IMR-90 (cell line): ENCODE data around the gene RAB23. TPM values are rescaled to one million over a fixed set of nuclear protein-coding genes. Genes with fewer than 3 reads are reported as not detected.

Experiments used
- ATAC-seq: fragments of 200-7000 bp; cut with Tn5 transposase; 2 replicates; pipeline ENCODE4 v1.9.1; 2020; ENCODE audit warnings: low read depth, mild to moderate bottlenecking, moderate library complexity
- BruUV-seq: library from RNA; stranded (reverse); fragments of 400-500 nt; replicated peaks from 2 replicates; lab custom pipeline; 2021; lab: Mats Ljungman, UMichigan
- CTCF ChIA-PET: fragments of 300-600 bp; formaldehyde crosslinking; extraction: SDS; loops from one replicate; lab custom pipeline; 2021; ENCODE audit warnings: antibody characterized with exemption; lab: Yijun Ruan, JAX
- POLR2A ChIA-PET: fragments of 300-600 bp; sonication (Branson Sonifier 250); formaldehyde crosslinking; loops from one replicate; lab custom pipeline; 2022; ENCODE audit warnings: antibody characterized with exemption; ENCODE audit not compliant: unreplicated experiment; lab: Charles Lee
- DNase-seq: peaks from one replicate; pipeline ENCODE4 v3.0.0; 2013
- H2AFZ ChIP-seq: replicated peaks from 2 replicates; pipeline ENCODE3; 2013; ENCODE audit warnings: low read length, mild to moderate bottlenecking; ENCODE audit not compliant: poor library complexity
- H2AK5ac ChIP-seq: 2 replicates; pipeline ENCODE4 v1.6.1; 2013; ENCODE audit warnings: low read depth, low read length, inconsistent platforms
- H2AK9ac ChIP-seq: replicated peaks from 2 replicates; pipeline ENCODE3; 2013; ENCODE audit warnings: mild to moderate bottlenecking, low read depth, low read length, moderate library complexity; ENCODE audit not compliant: poor library complexity
- H2BK120ac ChIP-seq: 2 replicates; pipeline ENCODE4 v1.6.1; 2013; ENCODE audit warnings: low read depth, low read length, inconsistent platforms
- H2BK15ac ChIP-seq: 3 replicates; pipeline ENCODE4 v1.6.1; 2013; ENCODE audit warnings: low read depth, low read length, inconsistent platforms
- H2BK20ac ChIP-seq: 2 replicates; pipeline ENCODE4 v1.6.1; 2013; ENCODE audit warnings: low read depth, mild to moderate bottlenecking, inconsistent platforms, low read length, moderate library complexity
- H2BK5ac ChIP-seq: 2 replicates; pipeline ENCODE4 v1.6.1; 2013; ENCODE audit warnings: mild to moderate bottlenecking, low read depth, low read length, inconsistent platforms; ENCODE audit not compliant: poor library complexity, severe bottlenecking
- H3K14ac ChIP-seq: replicated peaks from 2 replicates; pipeline ENCODE4 v1.6.1; 2013; ENCODE audit warnings: low read depth, low read length, inconsistent platforms
- H3K18ac ChIP-seq: 2 replicates; pipeline ENCODE4 v1.6.1; 2013; ENCODE audit warnings: low read depth, low read length, control low read depth
- H3K23ac ChIP-seq: 2 replicates; pipeline ENCODE4 v1.6.1; 2013; ENCODE audit warnings: low read depth, low read length, inconsistent platforms
- H3K27ac ChIP-seq: 2 replicates; pipeline ENCODE4 v1.5.1; 2013; ENCODE audit warnings: mild to moderate bottlenecking, control low read depth, low read length; ENCODE audit not compliant: insufficient read depth
- H3K27me3 ChIP-seq: 2 replicates; pipeline ENCODE4 v1.6.1; 2013; ENCODE audit warnings: low read length; ENCODE audit not compliant: control insufficient read depth, insufficient read depth
- H3K36me3 ChIP-seq: 2 replicates; pipeline ENCODE4 v1.6.1; 2013; ENCODE audit warnings: low read length, mixed read lengths; ENCODE audit not compliant: control insufficient read depth, insufficient read depth
- H3K4ac ChIP-seq: 2 replicates; pipeline ENCODE4 v1.6.1; 2013; ENCODE audit warnings: low read depth, low read length, inconsistent platforms
- H3K4me1 ChIP-seq: 2 replicates; pipeline ENCODE4 v1.6.1; 2013; ENCODE audit warnings: low read length, mixed read lengths; ENCODE audit not compliant: control insufficient read depth, insufficient read depth
- H3K4me2 ChIP-seq: 2 replicates; pipeline ENCODE4 v1.6.1; 2013; ENCODE audit warnings: low read depth, mild to moderate bottlenecking, control low read depth, low read length, moderate library complexity
- H3K4me3 ChIP-seq: 2 replicates; pipeline ENCODE4 v1.5.1; 2013; ENCODE audit warnings: low read depth, mild to moderate bottlenecking, control low read depth, low read length, moderate library complexity; ENCODE audit not compliant: insufficient read depth
- H3K56ac ChIP-seq: 2 replicates; pipeline ENCODE4 v1.6.1; 2013; ENCODE audit warnings: low read length, inconsistent platforms; ENCODE audit not compliant: insufficient read depth; ENCODE audit errors: extremely low read depth
- H3K79me1 ChIP-seq, 2 experiments: 2 replicates each; pipeline ENCODE4 v1.6.1; 2013; ENCODE audit warnings: low read length in 2 of 2, inconsistent platforms in 1 of 2, low read depth in 1 of 2
- H3K9ac ChIP-seq: 2 replicates; pipeline ENCODE4 v1.6.1; 2013; ENCODE audit warnings: low read depth, low read length, control low read depth
- H3K9me1 ChIP-seq: 2 replicates; pipeline ENCODE4 v1.6.1; 2013; ENCODE audit warnings: low read length, inconsistent platforms; ENCODE audit not compliant: insufficient read depth
- H3K9me3 ChIP-seq: 2 replicates; pipeline ENCODE4 v1.6.1; 2013; ENCODE audit warnings: low read length; ENCODE audit not compliant: control insufficient read depth, insufficient read depth
- H4K20me1 ChIP-seq: 2 replicates; pipeline ENCODE4 v1.6.1; 2013; ENCODE audit warnings: low read length, inconsistent platforms; ENCODE audit not compliant: insufficient read depth
- H4K5ac ChIP-seq: 2 replicates; pipeline ENCODE4 v1.6.1; 2013; ENCODE audit warnings: mild to moderate bottlenecking, low read depth, low read length, control low read depth
- H4K8ac ChIP-seq, 2 experiments: 2 replicates each; pipeline ENCODE4 v1.6.1; 2013; ENCODE audit warnings: low read depth in 2 of 2, low read length in 2 of 2, control low read depth in 1 of 2, inconsistent platforms in 1 of 2
- H4K91ac ChIP-seq: 2 replicates; pipeline ENCODE4 v1.6.1; 2013; ENCODE audit warnings: low read depth, low read length, inconsistent platforms; ENCODE audit not compliant: insufficient read depth
- BHLHE40 ChIP-seq: fragments of 150-350 bp; IDR thresholded peaks from 2 replicates; pipeline ENCODE4 v1.6.1; 2016; ENCODE audit warnings: mild to moderate bottlenecking, low read depth, low read length
- CEBPB ChIP-seq: IDR thresholded peaks from 2 replicates; pipeline ENCODE4 v1.6.1; 2012; ENCODE audit warnings: low read depth, low read length, improper control_type of control experiment
- CHD1 ChIP-seq: IDR thresholded peaks from 2 replicates; pipeline ENCODE4 v1.6.1; 2012; ENCODE audit warnings: low read depth, low read length, improper control_type of control experiment
- CTCF ChIP-seq: conservative IDR thresholded peaks from 2 replicates; pipeline ENCODE4 v1.5.1; 2012; ENCODE audit warnings: mild to moderate bottlenecking, low read depth, low read length, improper control_type of control experiment
- MAFK ChIP-seq: IDR thresholded peaks from 2 replicates; pipeline ENCODE4 v1.6.1; 2012; ENCODE audit warnings: low read depth, low read length, improper control_type of control experiment
- MXI1 ChIP-seq: IDR thresholded peaks from 2 replicates; pipeline ENCODE4 v1.6.1; 2012; ENCODE audit warnings: low read depth, mild to moderate bottlenecking, low read length, moderate library complexity, borderline replicate concordance
- POLR2A ChIP-seq: IDR thresholded peaks from 2 replicates; pipeline ENCODE4 v1.6.1; 2012; ENCODE audit warnings: mild to moderate bottlenecking, low read depth, low read length
- RCOR1 ChIP-seq: IDR thresholded peaks from 2 replicates; pipeline ENCODE4 v1.6.1; 2012; ENCODE audit warnings: mild to moderate bottlenecking, low read length, improper control_type of control experiment; ENCODE audit not compliant: insufficient replicate concordance
- RFX5 ChIP-seq: IDR thresholded peaks from 2 replicates; pipeline ENCODE4 v1.8.0; 2012; ENCODE audit warnings: low read depth, mild to moderate bottlenecking, low read length, moderate library complexity
- SMC3 ChIP-seq: fragments of 150-350 bp; IDR thresholded peaks from 2 replicates; pipeline ENCODE4 v1.6.1; 2016; ENCODE audit warnings: low read depth, mild to moderate bottlenecking, antibody characterized with exemption, low read length, moderate library complexity
- USF2 ChIP-seq: fragments of 150-350 bp; IDR thresholded peaks from 2 replicates; pipeline ENCODE4 v1.6.1; 2017; ENCODE audit warnings: mild to moderate bottlenecking, antibody characterized with exemption, low read length, low read depth
- WGBS, 2 experiments: methylation state at CpG; one replicate each; pipeline versions ENCODE4 v1.1.5 to v1.1.7; 2013; ENCODE audit warnings: missing lambda C conversion rate in 2 of 2; ENCODE audit not compliant: insufficient read length in 1 of 2; ENCODE audit errors: extremely low coverage in 2 of 2; 5-methylcytosine and 5-hydroxymethylcytosine counted together
- dilution Hi-C: fragments of 300-500 bp; cut with HindIII; formaldehyde crosslinking; loops from one replicate; pipeline ENCODE4 v1.14.3; 2018; ENCODE audit warnings: low sequenced_read_pairs; ENCODE audit not compliant: unreplicated experiment
- in situ Hi-C: fragments of 300-500 bp; cut with MboI; formaldehyde crosslinking; loops from 3 replicates; pipeline ENCODE4 v1.14.3; 2019; ENCODE audit warnings: low sequenced_read_pairs, inconsistent platforms, mixed read lengths
- intact Hi-C: fragments of 100-400 bp; cut with micrococcal nuclease; formaldehyde crosslinking; loops from 2 replicates; pipeline ENCODE4 v1.10.0; 2022
- polyA plus RNA-seq, 3 experiments: library from polyadenylated mRNA; depleted of rRNA; stranded (reverse); fragments of >200 nt; gene quantifications; 2 replicates each; pipeline ENCODE4 v1.2.3, GENCODE V29; 2012; ENCODE audit warnings: low replicate concordance in 1 of 3
- total RNA-seq: library from RNA; depleted of rRNA; stranded (reverse); fragments of >200 nt; gene quantifications from 2 replicates; pipeline ENCODE4 v1.2.3, GENCODE V29; 2012

Gene RAB23
- total and polyA plus RNA-seq, 2 of the 4 experiments (the other 2 are of a cell fraction), result 10.8 to 13.3 TPM

GRCh38 chr6:57262901-57263694 lies 41.0 kb upstream of the RAB23 start (continued):
- no peak for TF ChIP-seq CTCF

GRCh38 chr6:57262488-57262887 lies 40.4 kb upstream of the RAB23 start:
- dilution Hi-C loops (no loop called here), intact Hi-C loops (no loop called here), in situ Hi-C loops (no loop called here)
- H3K14ac ChIP-seq, result peak overlapping the region; percentile 97
- H2AK5ac ChIP-seq, result peak overlapping the region; percentile 96
- POLR2A ChIA-PET, result no interaction called here
- peak overlapping the region; percentile 57 for H4K5ac ChIP-seq
- no peak for DNase-seq
- H3K79me1 ChIP-seq, result peaks cover 12 to 41% of the 10 kb centered on the region in 2 experiments; a peak in 3 of 4 replicates
- H3K9me3 ChIP-seq, result no peaks in the 10 kb centered on the region
- H3K27me3 ChIP-seq, result no peaks in the 10 kb centered on the region
- peak; percentile 12 for ATAC-seq
- peak overlapping the region; percentile 77 to 93 for H4K8ac ChIP-seq
- H2BK120ac ChIP-seq, result peak overlapping the region; percentile 87
- H3K27ac ChIP-seq, result peak overlapping the region; percentile 84
- H2BK15ac ChIP-seq, result peak overlapping the region; percentile 66
- CTCF ChIA-PET, result interaction anchor here (0.6 to 0.7 kb wide), 2 partner anchors 17 to 21 kb away, joined by 3 read pairs; no protein-coding TSS in a partner anchor
- H3K4ac ChIP-seq, result peak overlapping the region; percentile 99
- H3K23ac ChIP-seq, result peak overlapping the region; percentile 73
- H2AK9ac ChIP-seq, result peak overlapping the region; percentile 75
- H3K4me1 ChIP-seq, result peaks cover 28% of the 10 kb centered on the region
- H2AFZ ChIP-seq, result peak overlapping the region; percentile 48
- H3K4me2 ChIP-seq, result peak overlapping the region; percentile 46
- BruUV-seq, result TSS peak; percentile 57
- peak overlapping the region; percentile 21 for H3K9ac ChIP-seq
- no CpG with 5 or more reads among the region's 2 CpGs for WGBS, 2 experiments
- H3K4me3 ChIP-seq, result no peak overlapping the region
- no peaks in the 10 kb centered on the region for H4K20me1 ChIP-seq
- peak overlapping the region; percentile 97 for H4K91ac ChIP-seq
- peaks cover 13% of the 10 kb centered on the region for H3K9me1 ChIP-seq
- peak overlapping the region; percentile 80 for H3K18ac ChIP-seq
- no peaks in the 10 kb centered on the region for H3K36me3 ChIP-seq
- peak overlapping the region; percentile 69 for H3K56ac ChIP-seq
- peak overlapping the region; percentile 97 for H2BK20ac ChIP-seq
- H2BK5ac ChIP-seq, result peak overlapping the region; percentile 94
- no peak for TF ChIP-seq POLR2A
- no peak for TF ChIP-seq CHD1
- no peak for TF ChIP-seq RFX5
- no peak for TF ChIP-seq USF2
- TF ChIP-seq MAFK, result no peak
- no peak for TF ChIP-seq MXI1
- TF ChIP-seq BHLHE40, result no peak
- TF ChIP-seq CTCF, result no peak
- no peak for TF ChIP-seq RCOR1
- TF ChIP-seq CEBPB, result no peak
- TF ChIP-seq SMC3, result no peak
